IPS DF 4.7 (cell line): ENCODE measurements around the gene MET.

Experiments used
- DNase-seq: peaks from one replicate; pipeline ENCODE4 v3.0.0-alpha.2; 2013; ENCODE audit warnings: low spot score; ENCODE audit errors: extremely low read depth

The MET gene

DNA sequence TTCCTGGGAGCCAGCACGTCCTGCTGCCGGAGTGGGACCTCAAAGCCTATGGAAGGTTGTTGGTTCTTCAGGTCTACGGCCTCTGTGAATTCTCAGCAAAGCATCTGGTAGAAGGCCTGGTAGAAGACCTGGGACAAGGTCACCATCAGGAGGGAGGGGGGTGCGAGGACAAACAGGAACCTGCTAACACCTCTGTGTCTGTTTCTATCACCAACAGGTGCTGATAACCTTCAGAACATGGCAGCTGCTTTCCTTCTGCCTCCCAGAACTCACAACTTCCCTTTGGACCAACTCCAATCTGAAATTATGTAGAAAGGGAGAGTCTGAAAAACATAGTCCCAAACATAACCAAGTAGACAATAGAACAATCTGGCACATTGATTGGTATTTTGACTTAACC, 8.3 kb upstream of the MET start:
- DNase-seq, result no peak

DNA sequence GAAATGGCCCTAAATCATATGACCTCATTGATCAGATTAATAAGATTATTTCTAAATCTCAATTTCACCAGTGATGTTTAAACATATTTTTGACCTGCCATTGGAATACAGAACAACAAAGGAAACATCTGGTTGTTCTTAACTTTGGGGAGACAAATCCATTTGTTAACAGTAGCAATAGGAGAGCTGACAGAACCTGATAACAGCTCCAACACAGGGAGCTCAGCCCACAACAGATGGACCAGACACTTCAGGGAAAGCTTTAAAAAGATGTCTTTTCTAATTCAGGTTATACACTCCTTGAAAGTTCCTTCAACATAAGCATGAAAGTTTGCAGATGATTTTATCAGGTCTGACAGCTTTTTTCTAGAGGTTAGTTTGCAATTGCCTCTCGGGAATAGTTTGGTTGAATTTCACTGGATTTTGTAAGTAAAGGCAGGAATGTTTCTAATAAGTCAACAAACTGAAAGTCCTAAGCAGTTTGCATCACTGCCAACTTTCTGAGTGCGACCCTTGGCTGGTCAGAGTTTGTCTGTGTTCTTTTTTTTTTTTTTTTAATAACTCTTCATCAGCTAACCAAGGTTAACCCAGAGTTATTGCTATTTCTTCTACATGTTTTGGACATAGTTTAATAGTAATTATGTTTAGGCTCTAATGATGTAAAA, 6.5 kb upstream of the MET start:
- no peak for DNase-seq

DNA sequence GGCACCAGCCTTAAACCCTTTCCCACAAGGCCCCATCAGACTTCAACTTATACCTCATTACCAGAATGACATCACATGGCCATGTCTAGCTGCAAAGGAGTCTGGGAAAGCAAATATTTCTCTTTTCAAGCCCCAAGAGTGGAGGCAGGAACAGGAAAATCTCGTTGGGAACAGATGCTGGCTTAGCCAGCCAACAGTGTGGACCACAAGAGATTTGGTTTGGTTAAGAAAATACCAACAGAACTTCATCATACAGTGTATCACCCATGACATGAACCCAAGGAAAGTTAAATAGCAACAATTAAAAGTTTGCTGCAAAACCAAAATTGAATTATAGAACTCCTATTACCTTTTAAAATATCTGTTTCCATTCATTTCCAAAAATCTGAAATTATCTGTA, 2.2 kb upstream of the MET start:
- DNase-seq, result no peak

DNA sequence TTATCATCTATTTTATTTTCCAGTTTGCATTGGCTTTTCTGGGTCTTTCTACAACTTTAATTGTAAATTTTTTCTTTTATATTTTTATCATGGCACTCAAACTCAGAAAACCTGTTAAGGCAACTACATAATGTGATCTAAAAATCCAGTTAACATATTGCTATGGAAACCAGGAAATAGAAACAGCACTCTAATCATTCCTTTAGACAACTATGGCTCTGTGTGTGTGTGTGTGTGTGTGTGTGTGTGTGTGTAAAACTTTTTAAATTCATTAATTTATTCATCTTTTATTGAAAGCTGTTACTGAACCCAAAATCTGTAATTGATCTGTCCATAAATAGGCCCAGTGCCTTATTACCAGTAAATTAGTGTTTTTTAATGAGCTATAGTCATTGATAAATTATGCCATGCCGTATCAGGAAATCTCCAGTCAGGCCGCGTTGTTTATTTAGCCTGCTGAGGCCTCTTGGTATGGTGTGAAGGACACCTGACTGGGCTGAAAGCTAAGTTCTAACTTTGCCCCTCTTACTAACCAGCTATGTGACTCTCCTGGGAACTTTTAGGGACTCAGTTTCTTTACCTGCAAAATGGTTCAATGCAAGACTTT, 1.5 kb upstream of the MET start:
- no peak for DNase-seq

DNA sequence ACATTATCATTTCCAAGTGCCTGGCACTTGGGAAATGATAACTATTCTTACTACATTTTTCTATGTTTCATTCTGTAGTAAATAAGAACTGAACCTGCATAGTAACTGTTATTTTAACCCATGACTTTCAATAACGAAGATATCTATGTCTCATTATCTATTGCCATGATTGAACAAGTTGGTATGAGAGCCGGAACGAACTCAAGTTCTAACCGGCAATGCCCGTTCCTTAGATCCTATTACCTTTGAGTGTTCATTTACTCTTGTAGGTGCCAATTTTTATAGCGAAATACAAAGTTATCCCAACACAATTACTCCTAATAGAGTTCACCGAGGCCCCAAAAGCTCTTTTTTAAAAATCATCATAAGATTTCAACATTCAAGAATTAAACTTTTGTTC, 885 bp upstream of the MET start:
- no peak for DNase-seq

DNA sequence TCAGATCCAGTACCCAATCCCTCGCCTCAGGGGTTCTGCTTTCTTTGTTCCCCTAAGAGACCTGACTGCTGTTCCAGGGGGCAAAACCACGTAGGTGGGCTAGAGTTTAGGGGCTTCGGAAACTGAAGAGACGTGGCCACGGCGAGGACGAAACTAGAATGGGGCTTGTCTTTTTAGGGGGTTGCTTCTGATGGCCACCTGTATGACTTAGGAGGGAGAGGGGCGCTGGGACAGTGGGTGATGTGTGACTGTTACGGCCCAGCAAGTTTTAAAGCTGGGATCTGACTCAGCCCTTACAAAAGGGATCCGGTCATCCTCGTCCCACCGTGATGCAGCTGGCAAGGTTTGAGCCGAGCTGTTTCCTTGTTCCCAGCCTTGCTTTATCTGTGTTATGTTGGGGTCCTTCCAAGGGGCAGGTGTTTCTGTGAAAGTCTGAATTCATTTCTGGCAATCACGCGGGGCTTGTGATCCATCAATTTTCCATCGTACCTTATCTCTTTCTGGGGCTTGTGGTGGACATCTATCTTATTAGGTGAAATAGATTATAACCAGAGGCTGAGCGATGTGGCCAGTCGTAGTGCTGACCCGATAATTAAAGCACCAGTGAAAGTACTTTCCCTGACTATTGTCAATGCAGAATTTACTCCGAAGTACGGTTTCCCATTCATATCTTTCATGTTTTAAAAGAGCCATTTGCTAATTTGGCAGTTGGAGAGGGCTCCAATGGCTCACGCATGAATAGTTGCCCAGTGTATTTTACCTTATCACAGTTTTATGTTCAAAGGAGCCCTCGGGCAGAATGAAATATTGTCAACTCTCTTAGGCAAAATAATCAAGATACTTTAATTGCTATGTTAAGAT, 830 bp downstream of the MET start:
- DNase-seq, result no peak

DNA sequence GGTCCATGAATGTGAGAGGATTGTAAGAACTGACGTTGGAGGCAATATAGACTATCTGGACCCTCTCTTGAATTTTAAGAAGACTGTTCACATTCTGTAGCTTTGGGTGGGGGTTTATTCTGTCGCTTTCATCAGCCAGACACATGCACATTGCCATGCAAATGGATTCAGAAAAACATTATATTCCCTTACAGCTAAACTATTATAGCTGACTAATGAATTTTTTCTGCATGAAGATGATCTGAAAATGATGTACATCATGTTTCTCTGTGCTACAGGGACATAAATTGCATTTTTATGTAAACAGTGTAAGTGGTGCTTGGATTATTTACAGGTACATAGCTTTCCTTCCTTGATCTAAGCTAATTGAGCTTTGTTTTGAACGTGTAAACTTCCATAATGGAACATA, 1.5 kb downstream of the MET start:
- no peak for DNase-seq

DNA sequence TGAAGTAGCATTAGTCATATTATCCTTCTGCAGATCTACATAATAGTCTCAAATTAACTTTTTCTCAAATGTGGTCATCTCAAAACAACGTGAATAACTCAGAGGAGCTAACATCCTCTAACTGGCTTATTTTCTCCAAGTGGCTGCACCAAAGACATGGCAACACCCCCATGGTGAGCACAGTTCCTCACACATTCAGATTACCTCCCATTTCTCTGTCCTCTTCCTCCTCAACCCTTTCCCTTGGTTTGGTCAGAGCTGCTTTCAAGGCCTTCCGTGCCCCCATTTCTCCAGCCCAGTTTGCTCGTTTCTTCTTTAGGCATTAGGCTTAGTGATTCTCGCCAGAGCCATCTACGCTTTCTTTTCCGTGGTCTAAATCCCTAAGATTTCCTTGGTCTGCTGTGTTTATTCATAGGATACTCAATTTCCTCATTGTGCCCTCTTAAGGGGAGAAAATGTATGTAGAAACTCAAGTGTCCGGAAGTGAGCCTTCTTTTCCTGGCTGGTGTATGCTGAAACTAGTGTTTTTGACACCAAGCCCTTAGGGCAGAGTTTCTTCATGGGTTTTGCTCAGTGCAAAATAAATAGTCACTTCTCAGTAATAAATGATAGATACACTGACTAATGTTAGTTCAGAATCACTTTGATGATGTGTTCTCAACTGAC, 2.6 kb downstream of the MET start:
- DNase-seq, result no peak

DNA sequence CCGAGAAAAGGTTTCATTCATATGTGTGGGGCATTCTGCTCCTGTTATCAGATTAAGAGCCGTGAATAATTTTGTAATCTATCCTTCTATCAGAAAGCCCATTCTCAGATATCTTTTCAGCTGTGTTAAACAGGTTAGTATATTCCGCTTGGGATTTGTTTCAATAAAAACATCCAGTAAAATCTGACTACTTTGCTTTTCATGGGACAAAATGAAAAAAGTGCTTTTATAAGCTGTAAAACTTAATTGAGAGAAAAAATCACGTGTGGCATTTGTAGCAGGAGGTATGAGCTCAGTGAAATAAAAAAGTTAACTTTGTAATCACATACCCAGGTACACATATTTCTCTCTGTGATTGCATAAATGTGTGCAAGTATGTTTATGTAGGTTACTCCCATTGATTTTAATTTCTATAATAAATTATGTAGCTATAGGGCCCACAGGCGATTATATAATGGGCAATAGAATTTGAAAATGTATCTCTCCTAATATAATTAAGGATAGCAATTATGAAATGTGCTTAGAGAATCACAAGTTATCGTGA, 3.9 kb downstream of the MET start:
- DNase-seq, result no peak

DNA sequence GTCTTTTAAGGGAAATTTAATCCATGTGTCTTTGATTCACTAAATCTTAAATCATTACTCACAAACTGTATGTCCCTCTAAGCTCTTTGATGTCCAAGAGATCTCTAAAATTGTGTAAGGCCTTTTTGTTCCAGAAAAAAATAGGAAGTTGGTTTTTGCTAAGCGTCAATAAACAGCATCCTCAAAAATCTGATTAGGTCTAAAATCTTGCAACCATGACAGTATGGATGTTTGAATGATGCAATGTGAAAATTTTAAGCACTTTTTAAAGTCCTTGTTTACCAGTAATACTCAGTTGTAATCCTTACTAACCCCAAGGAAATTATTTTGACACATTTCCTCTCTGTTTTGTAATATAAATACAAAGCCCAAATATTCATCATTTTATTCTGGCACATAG, 6.8 kb downstream of the MET start:
- no peak for DNase-seq

DNA sequence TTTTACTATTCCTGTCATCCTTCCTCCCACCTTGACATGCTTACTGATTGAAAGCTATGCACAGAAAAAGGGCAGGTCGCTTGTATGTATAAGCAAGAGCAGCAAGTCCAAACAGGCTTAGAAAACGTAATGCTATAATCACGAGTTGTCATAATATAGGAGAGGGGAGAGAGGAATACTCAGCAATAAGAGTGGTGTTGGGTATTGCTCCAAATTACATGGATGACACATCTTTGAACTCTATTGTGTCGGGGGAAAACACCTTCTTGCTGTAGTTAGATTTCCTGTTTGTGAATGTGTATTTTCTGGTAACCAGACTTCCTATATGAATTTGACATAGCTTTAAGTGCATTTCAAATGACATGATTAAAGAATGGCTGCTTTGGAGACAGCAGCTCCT, 7.5 kb downstream of the MET start:
- DNase-seq, result no peak

DNA sequence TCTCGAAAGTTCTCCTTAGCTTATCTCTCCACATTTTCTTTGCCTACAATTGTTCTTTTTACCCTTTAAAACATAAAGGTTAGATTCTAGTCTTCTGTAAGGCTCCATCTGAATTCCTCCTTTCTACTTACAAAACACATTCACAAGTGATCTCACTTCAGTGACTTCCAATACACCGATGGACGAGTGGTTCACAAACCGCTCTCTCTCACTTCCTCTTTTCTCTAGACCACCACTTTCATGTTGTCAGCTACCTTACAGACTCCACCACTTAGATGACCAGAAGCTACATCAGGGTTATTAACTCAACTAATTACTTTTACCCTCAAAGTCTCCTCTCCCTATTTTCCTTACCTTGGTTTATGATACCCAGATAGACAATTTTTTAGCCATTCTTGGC, 11.8 kb downstream of the MET start:
- no peak for DNase-seq

DNA sequence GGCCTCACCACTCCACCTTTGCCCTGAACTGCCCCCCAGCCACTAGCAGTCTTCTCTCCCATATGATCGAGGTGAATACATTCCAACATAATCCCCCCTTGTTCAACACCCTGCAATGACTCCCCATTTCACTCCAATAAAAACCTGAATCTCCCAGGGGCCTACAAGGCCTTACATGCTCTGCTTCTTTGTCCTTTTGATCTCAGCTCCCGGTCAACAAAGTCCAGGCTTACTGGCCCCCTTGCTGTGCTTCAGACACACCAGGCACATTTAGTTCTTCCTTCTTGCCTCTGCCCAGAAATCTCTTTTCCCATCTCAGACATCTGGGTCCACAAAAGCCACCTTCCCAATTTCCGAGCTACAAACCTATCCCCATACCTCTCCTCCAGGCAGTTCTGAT, 14.0 kb downstream of the MET start:
- no peak for DNase-seq

DNA sequence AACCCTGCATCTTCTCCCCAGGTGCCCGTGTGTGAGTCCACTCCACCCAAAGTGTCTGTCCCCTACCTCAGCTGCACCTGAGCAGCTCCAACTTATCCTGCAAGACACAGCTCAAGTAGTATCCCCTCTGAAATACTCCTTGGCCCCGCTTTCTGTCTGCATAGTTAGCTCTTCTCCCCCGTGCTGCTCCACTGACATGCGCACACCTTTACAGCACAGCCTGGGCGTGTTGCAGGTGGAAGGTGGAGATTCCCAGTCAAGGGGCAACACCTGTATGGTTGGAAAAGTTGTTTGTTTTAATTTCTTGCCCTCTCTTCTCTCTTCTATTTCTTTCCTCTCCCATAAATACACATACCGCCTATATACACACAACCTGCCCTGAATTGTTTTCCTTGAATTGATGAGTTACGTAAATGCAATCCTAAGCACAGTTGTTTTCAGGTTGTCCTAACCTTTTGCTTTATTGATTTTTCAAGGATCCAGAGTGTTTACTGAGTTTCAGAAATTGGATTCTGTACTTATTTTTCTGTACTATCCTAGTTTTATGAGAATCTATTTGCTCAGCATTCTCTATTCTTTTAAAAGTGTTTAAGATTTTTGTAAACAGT, 14.9 kb downstream of the MET start:
- no peak for DNase-seq

DNA sequence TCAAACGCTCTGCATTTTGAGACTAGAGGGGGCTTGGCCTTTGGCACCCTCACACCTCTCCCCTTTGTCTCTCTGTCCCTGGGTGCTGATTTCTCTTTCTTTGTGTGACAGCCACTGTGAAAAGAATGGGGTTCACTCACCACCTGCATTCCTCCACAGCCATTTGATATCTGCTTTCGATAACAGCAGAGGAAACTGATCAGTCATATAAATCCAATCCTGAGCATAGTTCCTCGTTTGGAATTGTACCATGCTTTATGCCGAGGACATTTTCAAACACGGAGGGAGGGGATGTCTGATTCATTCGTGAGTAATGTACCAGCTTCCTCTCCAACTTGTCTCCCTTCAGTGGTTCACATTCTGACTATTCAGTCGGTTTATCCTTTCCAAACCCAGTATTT, 15.8 kb downstream of the MET start:
- DNase-seq, result no peak

DNA sequence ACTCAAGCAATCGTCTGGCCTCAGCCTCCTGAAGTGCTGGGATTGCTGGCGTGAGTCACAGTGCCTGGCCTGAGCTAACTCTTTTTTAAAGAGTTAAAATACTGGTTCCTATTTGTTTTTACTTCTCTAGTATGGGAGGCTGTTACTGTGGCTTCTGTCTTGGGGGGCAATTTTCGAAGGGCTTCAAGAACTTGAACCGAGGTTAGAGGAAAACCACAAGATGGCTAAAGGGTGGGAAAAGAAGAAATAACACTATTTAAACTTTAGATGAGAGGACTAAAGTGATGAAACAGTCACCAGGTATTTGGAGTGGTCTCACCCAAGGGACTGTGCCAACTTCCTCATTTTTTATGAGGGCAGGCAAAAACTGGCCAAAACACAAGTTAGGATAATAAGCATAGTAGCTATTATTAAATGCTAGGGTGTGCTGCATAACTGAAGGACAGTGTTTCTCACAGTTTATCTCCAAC, 17.8 kb downstream of the MET start:
- DNase-seq, result no peak

DNA sequence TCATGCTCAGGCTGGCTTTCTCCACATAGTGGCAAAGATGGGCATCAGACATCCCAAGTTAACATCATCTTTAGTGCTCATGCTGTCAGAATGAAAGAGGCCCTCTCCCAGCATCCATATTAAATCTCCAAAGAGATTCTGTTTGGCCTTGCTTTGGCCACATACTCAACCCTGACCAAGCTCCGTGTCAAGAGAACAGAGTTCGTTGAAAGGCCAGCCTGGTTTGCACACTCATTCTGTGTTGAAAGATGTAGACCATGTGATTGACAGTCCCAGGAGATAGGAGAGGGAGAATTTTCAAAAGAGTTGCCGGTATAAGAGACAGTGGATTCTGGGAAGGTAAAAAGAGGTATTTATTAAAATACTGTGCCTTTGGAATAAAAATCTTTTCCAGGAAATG, 19.7 kb downstream of the MET start:
- DNase-seq, result no peak

DNA sequence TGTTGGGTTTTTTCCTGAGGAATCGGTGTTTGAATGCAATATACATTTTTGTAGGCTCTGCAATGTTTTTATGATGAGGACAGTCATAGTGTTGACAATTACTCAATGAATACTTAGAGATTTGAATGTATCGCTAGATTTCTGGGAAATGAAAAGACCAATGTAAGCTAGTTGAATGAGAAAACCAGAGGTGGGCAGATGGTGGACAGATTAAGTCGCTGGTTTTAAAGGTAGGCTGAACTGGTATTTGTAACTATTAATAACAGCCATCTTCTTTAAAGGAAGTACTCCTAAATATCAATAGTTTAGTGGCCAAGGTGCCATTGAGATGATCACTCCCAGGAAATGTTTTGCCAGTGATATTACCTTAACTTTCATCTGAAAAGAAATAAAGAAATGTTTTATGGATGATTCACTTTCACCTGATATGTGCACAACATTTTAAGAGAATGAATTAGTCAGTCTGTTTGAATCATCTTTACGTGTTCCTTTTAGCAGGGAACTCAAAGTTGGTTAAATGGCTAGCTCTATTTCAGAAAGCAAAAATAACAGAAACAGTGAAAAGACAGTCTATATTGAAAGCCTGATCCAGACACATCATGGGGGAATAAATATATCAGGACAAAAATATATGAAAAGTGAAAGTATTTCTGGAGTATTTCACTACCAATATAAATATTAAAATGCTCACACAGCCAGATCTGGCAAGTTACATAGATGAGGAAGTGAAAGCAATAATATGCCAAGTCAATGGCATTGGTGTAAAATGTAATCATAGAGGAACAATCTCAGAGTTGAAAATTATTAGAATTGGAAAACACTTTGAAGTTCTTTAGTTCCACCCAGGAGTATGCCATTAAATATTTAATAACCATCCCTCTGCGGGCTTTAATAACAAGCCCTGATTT, 20.7 kb downstream of the MET start:
- DNase-seq, result no peak

DNA sequence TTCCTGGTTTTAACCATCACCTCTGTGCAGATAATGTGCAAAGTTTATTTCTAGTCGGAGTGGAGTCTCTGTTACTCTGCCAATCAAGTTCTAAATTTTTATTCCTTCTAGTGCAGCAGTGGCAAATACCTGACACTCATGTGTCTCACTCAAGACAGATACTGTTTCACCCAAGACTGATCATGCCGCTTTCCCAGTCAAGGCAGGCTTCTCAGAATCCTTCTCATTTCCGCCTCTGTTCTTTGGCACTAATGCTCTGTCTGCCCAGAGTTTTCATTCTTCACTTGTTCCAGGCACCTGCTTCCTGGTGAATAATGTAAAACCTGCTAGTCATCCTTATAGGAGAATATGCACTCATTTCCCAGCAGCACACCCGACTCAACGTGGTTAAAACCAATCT, 24.7 kb downstream of the MET start:
- DNase-seq, result no peak

DNA sequence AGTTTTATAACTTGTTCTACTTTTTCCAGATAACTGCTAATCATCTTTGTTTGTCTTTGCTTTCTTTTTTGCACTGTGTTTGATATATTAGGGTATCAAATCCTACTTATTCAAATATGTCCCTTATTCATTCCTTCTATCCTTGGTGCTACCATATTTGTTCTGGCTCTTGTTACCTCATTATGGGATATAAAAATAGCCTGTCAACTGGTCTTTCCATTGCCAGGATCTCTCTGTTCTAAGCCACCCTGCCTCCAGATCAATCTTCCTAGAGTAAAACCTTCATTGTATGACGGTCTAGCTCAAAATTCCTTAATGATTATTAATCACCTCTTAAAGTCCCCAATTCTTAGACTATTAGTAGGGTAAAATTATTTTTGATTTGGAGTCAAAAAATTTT, 25.2 kb downstream of the MET start:
- DNase-seq, result no peak
